GM12878 (cell line): ENCODE measurements around the gene ADCY1. TPM values are rescaled to one million over a fixed set of nuclear protein-coding genes. Genes with fewer than 3 reads are reported as not detected.

Source experiments
- ATAC-seq: fragments of 200-7000 bp; cut with Tn5 transposase; 3 replicates; pipeline ENCODE4 v1.9.1; 2020; ENCODE audit warnings: mild to moderate bottlenecking, moderate library complexity
- BruUV-seq: library from RNA; stranded (reverse); fragments of 400-500 nt; replicated peaks from 2 replicates; lab custom pipeline; 2021; lab: Mats Ljungman, UMichigan
- CTCF ChIA-PET: fragments of 300-600 bp; sonication (Branson Sonifier 250); formaldehyde crosslinking; extraction: SDS; loops from one replicate; lab custom pipeline; 2021; ENCODE audit warnings: inconsistent platforms; lab: Yijun Ruan, JAX
- POLR2A ChIA-PET: fragments of 350-600 bp; formaldehyde crosslinking; extraction: SDS; loops from one replicate; lab custom pipeline; 2021; ENCODE audit warnings: inconsistent platforms; lab: Charles Lee
- RAD21 ChIA-PET: fragments of 300-600 bp; sonication (Branson Sonifier 250); formaldehyde crosslinking; loops from one replicate; lab custom pipeline; 2023; ENCODE audit warnings: antibody characterized with exemption; ENCODE audit not compliant: unreplicated experiment; lab: Charles Lee
- SMC1A ChIA-PET: fragments of 300-600 bp; sonication (Branson Sonifier 250); formaldehyde crosslinking; loops from one replicate; lab custom pipeline; 2023; ENCODE audit not compliant: unreplicated experiment, uncharacterized antibody; lab: Charles Lee
- DNase-seq: peaks from one replicate; pipeline ENCODE4 v3.0.0-alpha.2; 2011; ENCODE audit warnings: low read depth, low spot score
- FAIRE-seq: peaks from 3 replicates; lab custom pipeline; 2011; peaks lifted over from hg19 to GRCh38; lab: Jason Lieb, UNC
- H2AFZ ChIP-seq: 2 replicates; pipeline ENCODE4 v1.6.0; 2011; ENCODE audit warnings: low read depth, low read length, control low read depth; ENCODE audit not compliant: control insufficient read depth
- H3K27ac ChIP-seq: 2 replicates; pipeline ENCODE4 v1.5.1; 2011; ENCODE audit warnings: control low read depth; ENCODE audit not compliant: control insufficient read depth, insufficient read depth
- H3K27me3 ChIP-seq, 2 experiments: replicated peaks in 1 of 2; 2 replicates each; pipeline versions ENCODE4 v1.6.0 to v1.6.1; 2011; ENCODE audit warnings: low read length in 1 of 2; ENCODE audit not compliant: control insufficient read depth in 2 of 2, insufficient read depth in 2 of 2
- H3K36me3 ChIP-seq, 2 experiments: 2 replicates each; pipeline ENCODE4 v1.5.1; 2011; ENCODE audit warnings: low read length in 1 of 2; ENCODE audit not compliant: control insufficient read depth in 2 of 2, insufficient read depth in 2 of 2
- H3K4me1 ChIP-seq: 2 replicates; pipeline ENCODE4 v1.6.1; 2011; ENCODE audit warnings: mild to moderate bottlenecking, low read length, moderate library complexity, mixed read lengths; ENCODE audit not compliant: control insufficient read depth, insufficient read depth
- H3K4me2 ChIP-seq: 2 replicates; pipeline ENCODE4 v1.6.0; 2011; ENCODE audit warnings: control low read depth; ENCODE audit not compliant: control insufficient read depth, insufficient read depth
- H3K4me3 ChIP-seq: fragments of 200-600 bp; sonication (generic); 2 replicates; pipeline ENCODE4 v1.5.1; 2016
- H3K79me2 ChIP-seq: 2 replicates; pipeline ENCODE4 v1.6.0; 2011; ENCODE audit warnings: low read length; ENCODE audit not compliant: control insufficient read depth, insufficient read depth
- H3K9ac ChIP-seq: 2 replicates; pipeline ENCODE4 v1.8.0; 2011; ENCODE audit warnings: low read length, control low read depth, mixed read lengths; ENCODE audit not compliant: control insufficient read depth, insufficient read depth
- H3K9me3 ChIP-seq: replicated peaks from 3 replicates; pipeline ENCODE4 v1.5.1; 2011; ENCODE audit warnings: mild to moderate bottlenecking, low read length; ENCODE audit not compliant: control insufficient read depth, insufficient read depth
- H4K20me1 ChIP-seq: 2 replicates; pipeline ENCODE4 v1.6.0; 2011; ENCODE audit not compliant: control insufficient read depth, insufficient read depth
- ASH2L ChIP-seq: fragments of 300-600, 200-600 bp; sonication (generic); IDR thresholded peaks from 2 replicates; pipeline ENCODE4 v1.6.1; 2017; ENCODE audit warnings: low read depth, mild to moderate bottlenecking, borderline replicate concordance
- ATF7 ChIP-seq: fragments of 450-650 bp; IDR thresholded peaks from 2 replicates; pipeline ENCODE4 v1.6.1; 2016; ENCODE audit warnings: low read depth, mild to moderate bottlenecking
- BCL11A ChIP-seq: IDR thresholded peaks from 2 replicates; pipeline ENCODE4 v1.6.1; 2011; ENCODE audit warnings: low read depth, low read length
- CBX5 ChIP-seq: sonication (generic); IDR thresholded peaks from 2 replicates; pipeline ENCODE4 v1.6.1; 2016; ENCODE audit warnings: low read depth, moderate library complexity, mild to moderate bottlenecking, inconsistent platforms
- E4F1 ChIP-seq: fragments of 450-650 bp; IDR thresholded peaks from 2 replicates; pipeline ENCODE4 v1.6.1; 2018; ENCODE audit warnings: borderline replicate concordance, mild to moderate bottlenecking; ENCODE audit not compliant: partially characterized antibody
- EED ChIP-seq: sonication (generic); IDR thresholded peaks from 2 replicates; pipeline ENCODE4 v1.6.1; 2016; ENCODE audit warnings: antibody characterized with exemption, low read depth
- ETV6 ChIP-seq, 2 experiments: fragments of 450-650 bp in 1 of 2; IDR thresholded peaks in 1 of 2; conservative IDR thresholded peaks in 1 of 2; 2 replicates each; pipeline ENCODE4 v1.6.1; 2014; ENCODE audit warnings: antibody characterized with exemption in 1 of 2, borderline replicate concordance in 1 of 2, low read depth in 1 of 2, mild to moderate bottlenecking in 1 of 2, moderate library complexity in 1 of 2
- MYB ChIP-seq: fragments of 150-350 bp; IDR thresholded peaks from 2 replicates; pipeline ENCODE4 v1.6.1; 2014; ENCODE audit warnings: mild to moderate bottlenecking, low read depth, low read length, borderline replicate concordance
- RAD21 ChIP-seq: IDR thresholded peaks from 2 replicates; pipeline ENCODE4 v1.6.1; 2011; ENCODE audit warnings: mild to moderate bottlenecking, low read depth, low read length, moderate library complexity; ENCODE audit not compliant: insufficient read depth
- RAD51 ChIP-seq: fragments of 450-650 bp; IDR thresholded peaks from 2 replicates; pipeline ENCODE4 v1.6.1; 2016; ENCODE audit warnings: moderate library complexity, mild to moderate bottlenecking, inconsistent platforms
- RFX5 ChIP-seq: IDR thresholded peaks from 2 replicates; pipeline ENCODE4 v1.6.1; 2011; ENCODE audit warnings: low read depth, low read length, improper control_type of control experiment
- SKIL ChIP-seq: fragments of 450-650 bp; IDR thresholded peaks from 2 replicates; pipeline ENCODE4 v1.6.1; 2017; ENCODE audit warnings: mild to moderate bottlenecking, low read depth, inconsistent platforms; ENCODE audit not compliant: poor library complexity, severe bottlenecking
- SMC3 ChIP-seq: IDR thresholded peaks from 2 replicates; pipeline ENCODE4 v1.6.1; 2011; ENCODE audit warnings: low read length, improper control_type of control experiment, borderline replicate concordance
- SP1 ChIP-seq: IDR thresholded peaks from one replicate; pipeline ENCODE4 v1.6.1; 2011; ENCODE audit warnings: low read depth, low read length
- SREBF1 ChIP-seq: IDR thresholded peaks from 2 replicates; pipeline ENCODE4 v1.6.1; 2012; ENCODE audit warnings: mild to moderate bottlenecking, low read length
- STAT3 ChIP-seq: IDR thresholded peaks from 2 replicates; pipeline ENCODE4 v1.6.1; 2011; ENCODE audit warnings: low read depth, low read length, improper control_type of control experiment
- ZNF622 ChIP-seq: fragments of 450-650 bp; IDR thresholded peaks from 2 replicates; pipeline ENCODE4 v1.6.1; 2017; ENCODE audit warnings: mild to moderate bottlenecking, inconsistent platforms
- WGBS: methylation state at CpG from one replicate; pipeline ENCODE4 v1.1.6; 2016; ENCODE audit warnings: low lambda C conversion rate; ENCODE audit not compliant: insufficient replicate concordance, insufficient coverage; ENCODE audit errors: missing lambda C conversion rate; 5-methylcytosine and 5-hydroxymethylcytosine counted together
- in situ Hi-C: fragments of 300-500 bp; cut with MboI; formaldehyde crosslinking; loops from 9 replicates; pipeline ENCODE4 v1.14.3; 2018; ENCODE audit warnings: mixed read lengths
- intact Hi-C: fragments of 100-400 bp; cut with micrococcal nuclease; formaldehyde crosslinking; loops from one replicate; pipeline ENCODE4 v1.14.2; 2022; ENCODE audit not compliant: unreplicated experiment
- polyA plus RNA-seq, 11 experiments: library from polyadenylated mRNA; depleted of rRNA in 4 of 11; unstranded in 6 of 11; stranded (reverse) in 5 of 11; fragments of >200 nt; fragmentation: Nextera tagmentation in 4 of 11; fragmentation: Illumina TruSeq in 1 of 11; extraction: Ambion mirVana in 4 of 11; extraction: Trizol in 1 of 11; gene quantifications; 1 replicate in 1 of 11; 2 replicates in 10 of 11; pipeline versions ENCODE4 v1.2.1 to v1.2.3, GENCODE V29; 2011 to 2016; ENCODE audit warnings: inconsistent platforms in 2 of 11, missing spikeins in 2 of 11, low read depth in 1 of 11
- total RNA-seq, 4 experiments: library from RNA; depleted of rRNA in 3 of 4; stranded (reverse); fragments of >200 nt in 3 of 4; fragmentation: Illumina TruSeq in 1 of 4; extraction: Trizol in 1 of 4; gene quantifications; 2 replicates each; pipeline versions ENCODE4 v1.2.1 to v1.2.3, GENCODE V29; 2013 to 2021

The ADCY1 gene
- total and polyA plus RNA-seq, 10 of the 15 experiments (the other 5 are each of a cell fraction or from before 2014, with no cell fraction given): 0.13 to 1.4 (median 0.45) TPM; not detected in 1

- TF ChIP-seq RAD51: no peak
- TF ChIP-seq RFX5: no peak
- TF ChIP-seq STAT3: no peak
- TF ChIP-seq SP1: no peak
- TF ChIP-seq EED: no peak
- no peak for TF ChIP-seq CBX5
- TF ChIP-seq ASH2L: no peak
- no peak for TF ChIP-seq SMC3
- no peak for TF ChIP-seq ZNF622
- H4K20me1 ChIP-seq: no peaks in the 10 kb centered on the region
- RAD21 ChIA-PET: no interaction called here
- in situ Hi-C loops: no loop called here
- no peaks in the 10 kb centered on the region for H3K9me3 ChIP-seq
- POLR2A ChIA-PET: no interaction called here
- H3K36me3 ChIP-seq: no peaks in the 10 kb centered on the region
- no peak overlapping the region for H3K9ac ChIP-seq
- no peak overlapping the region for H3K4me2 ChIP-seq
- intact Hi-C loops: no loop called here
- no peak overlapping the region for H3K27ac ChIP-seq
- H3K79me2 ChIP-seq: no peaks in the 10 kb centered on the region
- FAIRE-seq (no peak), DNase-seq (no peak), ATAC-seq (no peak)
- peaks cover 0 to 1% of the 10 kb centered on the region in 2 experiments; a peak in 1 of 4 replicates for H3K27me3 ChIP-seq
- SMC1A ChIA-PET: no interaction called here
- H2AFZ ChIP-seq: no peak overlapping the region
- CTCF ChIA-PET: no interaction called here
- BruUV-seq: no TSS peak
- H3K4me1 ChIP-seq: no peaks in the 10 kb centered on the region
- no peak overlapping the region for H3K4me3 ChIP-seq
These were observed 116.6 kb downstream of the ADCY1 start for GRCh38 chr7:45690762-45691150.

GRCh38 chr7:45691155-45691656, 117.0 kb downstream of the ADCY1 start:
- H3K27ac ChIP-seq: no peak overlapping the region
- no peak for DNase-seq
- no peak overlapping the region for H3K9ac ChIP-seq
- H2AFZ ChIP-seq: no peak overlapping the region
- no peaks in the 10 kb centered on the region for H3K4me1 ChIP-seq
- H3K9me3 ChIP-seq: no peaks in the 10 kb centered on the region
- no peaks in the 10 kb centered on the region for H4K20me1 ChIP-seq
- BruUV-seq: no TSS peak
- no peak for FAIRE-seq
- ChIA-PET RAD21 (no interaction called here), POLR2A (no interaction called here), CTCF (no interaction called here), SMC1A (no interaction called here)
- in situ Hi-C loops (no loop called here), intact Hi-C loops (no loop called here)
- no peak for ATAC-seq
- no peaks in the 10 kb centered on the region for H3K27me3 ChIP-seq
- H3K4me2 ChIP-seq: no peak overlapping the region
- no peak overlapping the region for H3K4me3 ChIP-seq
- no peaks in the 10 kb centered on the region for H3K79me2 ChIP-seq
- no peaks in the 10 kb centered on the region for H3K36me3 ChIP-seq
- 50% methylated on average over 6 of the region's 6 CpGs for WGBS
- TF ChIP-seq ATF7 (no peak), RAD21 (no peak), E4F1 (no peak), SKIL (no peak), MYB (no peak), SREBF1 (no peak), BCL11A (no peak), ETV6 (conservative IDR thresholded peaks at IDR 0.05 in 1 of 2, IDR thresholded peaks at IDR 0.05 in 1 of 2; ENCODE audit: borderline replicate concordance in 1 of 2, low read depth in 1 of 2) (no peak)
